Esophagus (tissue), 2 donors: Measurements from ENCODE around the gene DHRS7B. TPM values are rescaled to one million over a fixed set of nuclear protein-coding genes. Genes with fewer than 3 reads are reported as not detected.
"Not testable (repeated sequence)": the region's sequence is repeated elsewhere in the genome, so short reads cannot be mapped to it uniquely, and the experiment has no call there.

Experiments used
- H3K27ac ChIP-seq, 2 donors: one replicate each; pipeline ENCODE4 v1.5.1; 2013; ENCODE audit warnings: low read depth in 2 of 2, mild to moderate bottlenecking in 2 of 2, inconsistent platforms in 1 of 2, low read length in 1 of 2, moderate library complexity in 1 of 2
- H3K27me3 ChIP-seq, 2 donors: one replicate each; pipeline ENCODE4 v1.6.1; 2013; ENCODE audit warnings: low read length in 2 of 2, control low read depth in 1 of 2, mild to moderate bottlenecking in 1 of 2; ENCODE audit not compliant: insufficient read depth in 2 of 2, control insufficient read depth in 1 of 2
- H3K36me3 ChIP-seq, 2 donors: one replicate each; pipeline ENCODE4 v1.6.1; 2013; ENCODE audit warnings: low read length in 1 of 2; ENCODE audit not compliant: control insufficient read depth in 2 of 2, insufficient read depth in 2 of 2
- H3K4me1 ChIP-seq, 2 donors: one replicate each; pipeline ENCODE4 v1.6.1; 2013; ENCODE audit warnings: low read length in 1 of 2; ENCODE audit not compliant: control insufficient read depth in 2 of 2, insufficient read depth in 2 of 2
- H3K4me3 ChIP-seq, 2 donors: one replicate each; pipeline ENCODE4 v1.5.1; 2013; ENCODE audit warnings: low read length in 2 of 2, mild to moderate bottlenecking in 2 of 2, low read depth in 1 of 2, moderate library complexity in 1 of 2
- H3K9me3 ChIP-seq, 2 donors: one replicate each; pipeline ENCODE4 v1.6.1; 2013; ENCODE audit warnings: mild to moderate bottlenecking in 2 of 2, low read depth in 1 of 2, low read length in 1 of 2, moderate library complexity in 1 of 2; ENCODE audit not compliant: control insufficient read depth in 2 of 2, insufficient read depth in 1 of 2
- WGBS, 2 donors: extraction: QIAGEN DNeasy Blood & Tissue Kit; methylation state at CpG; one replicate each; pipeline ENCODE4 v1.1.7; 2013; 5-methylcytosine and 5-hydroxymethylcytosine counted together
- polyA plus RNA-seq, 2 donors: library from polyadenylated mRNA; stranded (reverse); fragments of 200-250 nt; gene quantifications; one replicate each; pipeline ENCODE4 v1.2.3, GENCODE V29; 2013
- donor health status: healthy with polysubstance abuse.
- donor health status: Bipolar disorder and iron deficiency.

The DHRS7B gene
- polyA plus RNA-seq, 2 donors, result 18.8 to 19.4 TPM

DNA sequence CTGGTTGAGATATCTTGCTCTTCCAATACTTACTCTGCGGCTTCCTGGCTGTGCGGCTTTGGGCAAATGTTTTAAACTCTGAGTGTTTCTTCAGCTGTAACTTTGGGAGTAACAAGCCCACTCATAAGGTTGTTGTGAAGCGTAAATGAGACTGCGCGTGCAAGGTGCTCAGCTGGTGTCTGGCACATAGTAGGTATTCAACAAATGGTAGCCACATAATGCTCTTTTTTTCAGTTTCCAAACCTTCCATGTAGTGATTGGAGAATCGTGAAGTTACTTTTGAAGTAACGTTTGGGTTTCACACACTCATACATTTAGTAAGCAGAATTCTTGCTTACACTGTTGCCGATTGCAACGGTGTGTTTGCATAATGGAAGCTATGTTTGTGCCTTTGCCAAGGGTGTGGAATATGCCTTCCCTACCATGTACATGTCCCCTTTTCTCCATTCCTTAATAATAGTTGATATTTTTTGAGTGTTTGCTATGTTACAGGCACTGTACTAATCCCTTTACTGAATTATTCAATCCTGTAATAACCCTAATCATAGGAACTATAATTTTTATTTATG is 829 bp downstream of the DHRS7B start:
- no peaks in the 10 kb centered on the region for H3K9me3 ChIP-seq
- 7 to 9% methylated on average over 9 of the region's 9 CpGs for WGBS, 2 donors
- H3K4me3 ChIP-seq, result peak overlapping the region; percentile 73 to 88
- H3K27ac ChIP-seq, result peak overlapping the region; percentile 92 to 97
- no peaks in the 10 kb centered on the region for H3K36me3 ChIP-seq
- H3K27me3 ChIP-seq, result no peaks in the 10 kb centered on the region
- H3K4me1 ChIP-seq, result peaks cover 0 to 2% of the 10 kb centered on the region in 2 donors

DNA sequence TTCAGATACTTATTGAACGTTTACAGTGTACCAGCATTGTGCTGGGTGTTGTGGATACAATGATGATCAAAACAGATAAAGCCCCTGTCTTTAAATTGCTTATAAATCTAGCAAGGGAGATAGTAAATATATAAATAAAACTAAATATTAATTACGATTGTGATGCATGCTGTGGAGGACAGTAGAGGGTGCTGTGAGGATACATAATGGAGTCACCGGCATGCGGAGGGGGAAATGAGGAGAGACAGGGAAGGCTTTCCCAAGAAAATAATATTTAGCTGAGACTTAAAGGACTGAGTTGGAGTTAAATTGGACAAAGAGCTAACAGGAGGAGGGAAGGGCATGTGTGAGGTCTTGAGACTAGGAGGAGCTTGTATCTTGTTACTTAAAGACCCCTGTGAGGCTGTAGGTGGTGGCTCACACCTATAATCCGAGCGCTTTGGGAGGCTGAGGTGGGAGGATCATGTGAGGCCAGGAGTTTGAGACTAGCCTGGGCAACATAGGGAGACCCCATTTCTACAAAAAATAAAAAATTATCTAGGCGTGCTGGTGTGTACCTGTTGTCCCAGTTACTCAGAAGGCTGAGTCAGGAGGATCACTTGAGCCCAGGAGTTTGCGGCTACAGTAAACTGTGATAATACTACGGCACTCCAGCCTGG is 2.4 kb downstream of the DHRS7B start:
- H3K9me3 ChIP-seq, result no peaks in the 10 kb centered on the region
- H3K27me3 ChIP-seq, result no peaks in the 10 kb centered on the region
- WGBS, 2 donors, result 59 to 61% methylated on average over 9 of the region's 9 CpGs
- peaks cover 0 to 2% of the 10 kb centered on the region in 2 donors for H3K4me1 ChIP-seq
- H3K36me3 ChIP-seq, result no peaks in the 10 kb centered on the region
- no peak overlapping the region for H3K27ac ChIP-seq
- no peak overlapping the region for H3K4me3 ChIP-seq

- Histone ChIP-seq H3K9me3 (no peaks in the 10 kb centered on the region), H3K27ac (no peak overlapping the region)
- 48 to 57% methylated on average over 4 of the region's 4 CpGs for WGBS, 2 donors
These were observed 4.4 kb downstream of the DHRS7B start for GRCh38 chr17:21131137-21131536.

GRCh38 chr17:21132428-21132827 is 5.7 kb downstream of the DHRS7B start:
- H3K36me3 ChIP-seq, result no peaks in the 10 kb centered on the region
- WGBS, 2 donors, result 95 to 98% methylated on average over 1 of the region's 1 CpG
- H3K27ac ChIP-seq, result no peak overlapping the region
- no peaks in the 10 kb centered on the region for H3K9me3 ChIP-seq
- no peak overlapping the region for H3K4me3 ChIP-seq
- no peaks in the 10 kb centered on the region for H3K27me3 ChIP-seq
- peaks cover 0 to 2% of the 10 kb centered on the region in 2 donors for H3K4me1 ChIP-seq

More at GRCh38 chr17:21131137-21131536, 4.4 kb downstream of the DHRS7B start:
- no peaks in the 10 kb centered on the region for H3K36me3 ChIP-seq
- peaks cover 0 to 2% of the 10 kb centered on the region in 2 donors for H3K4me1 ChIP-seq
- H3K4me3 ChIP-seq, result no peak overlapping the region
- H3K27me3 ChIP-seq, result no peaks in the 10 kb centered on the region

- no peak overlapping the region for H3K4me3 ChIP-seq
- H3K27me3 ChIP-seq, result no peaks in the 10 kb centered on the region
- H3K27ac ChIP-seq, result no peak overlapping the region
- 80 to 96% methylated on average over 2 of the region's 2 CpGs for WGBS, 2 donors
- H3K36me3 ChIP-seq, result no peaks in the 10 kb centered on the region
- no peaks in the 10 kb centered on the region for H3K9me3 ChIP-seq
- H3K4me1 ChIP-seq, result no peaks in the 10 kb centered on the region
These were observed 7.8 kb downstream of the DHRS7B start for GRCh38 chr17:21134559-21134958.

- Histone ChIP-seq H3K27ac (no peak overlapping the region), H3K36me3 (no peaks in the 10 kb centered on the region), H3K27me3 (no peaks in the 10 kb centered on the region), H3K9me3 (no peaks in the 10 kb centered on the region), H3K4me1 (no peaks in the 10 kb centered on the region), H3K4me3 (no peak overlapping the region)
- WGBS, 2 donors, result 85 to 87% methylated on average over 6 of the region's 6 CpGs
These were observed 14.1 kb downstream of the DHRS7B start for GRCh38 chr17:21140911-21141310.

- WGBS, 2 donors, result 85 to 95% methylated on average over 2 of the region's 2 CpGs
- no peaks in the 10 kb centered on the region for H3K27me3 ChIP-seq
- no peaks in the 10 kb centered on the region for H3K9me3 ChIP-seq
- H3K36me3 ChIP-seq, result peaks cover 0 to 3% of the 10 kb centered on the region in 2 donors
- H3K4me3 ChIP-seq, result no peak overlapping the region
- H3K4me1 ChIP-seq, result no peaks in the 10 kb centered on the region
- H3K27ac ChIP-seq, result no peak overlapping the region
These were observed 14.6 kb downstream of the DHRS7B start for GRCh38 chr17:21141331-21141730.

- not testable (repeated sequence) for H3K9me3 ChIP-seq, H3K36me3 ChIP-seq, H3K27me3 ChIP-seq, H3K4me1 ChIP-seq, H3K27ac ChIP-seq, H3K4me3 ChIP-seq
- WGBS, 2 donors, result 88 to 89% methylated on average over 12 of the region's 12 CpGs
These were observed 15.3 kb downstream of the DHRS7B start for GRCh38 chr17:21142065-21142464.

GRCh38 chr17:21143695-21144094 is 16.9 kb downstream of the DHRS7B start:
- H3K9me3 ChIP-seq, result no peaks in the 10 kb centered on the region
- no peaks in the 10 kb centered on the region for H3K4me1 ChIP-seq
- no peak overlapping the region for H3K4me3 ChIP-seq
- 87 to 92% methylated on average over 3 of the region's 3 CpGs for WGBS, 2 donors
- no peaks in the 10 kb centered on the region for H3K27me3 ChIP-seq
- peaks cover 0 to 3% of the 10 kb centered on the region in 2 donors for H3K36me3 ChIP-seq
- H3K27ac ChIP-seq, result no peak overlapping the region

- not testable (repeated sequence) for H3K36me3 ChIP-seq, H3K4me1 ChIP-seq, H3K27me3 ChIP-seq, H3K27ac ChIP-seq, H3K4me3 ChIP-seq, H3K9me3 ChIP-seq
- WGBS, 2 donors, result 89 to 93% methylated on average over 3 of the region's 3 CpGs
These were observed 17.5 kb downstream of the DHRS7B start for GRCh38 chr17:21144299-21144698.
